NCI-H1417 treated with DMSO at 0.1 percent for 48 hours (cell line): ENCODE data around the gene CAPN13.

Source experiments
- DNase-seq: peaks from one replicate; lab custom pipeline; 2025; lab: John Stamatoyannopoulos, UW

CAPN13 gene

DNA sequence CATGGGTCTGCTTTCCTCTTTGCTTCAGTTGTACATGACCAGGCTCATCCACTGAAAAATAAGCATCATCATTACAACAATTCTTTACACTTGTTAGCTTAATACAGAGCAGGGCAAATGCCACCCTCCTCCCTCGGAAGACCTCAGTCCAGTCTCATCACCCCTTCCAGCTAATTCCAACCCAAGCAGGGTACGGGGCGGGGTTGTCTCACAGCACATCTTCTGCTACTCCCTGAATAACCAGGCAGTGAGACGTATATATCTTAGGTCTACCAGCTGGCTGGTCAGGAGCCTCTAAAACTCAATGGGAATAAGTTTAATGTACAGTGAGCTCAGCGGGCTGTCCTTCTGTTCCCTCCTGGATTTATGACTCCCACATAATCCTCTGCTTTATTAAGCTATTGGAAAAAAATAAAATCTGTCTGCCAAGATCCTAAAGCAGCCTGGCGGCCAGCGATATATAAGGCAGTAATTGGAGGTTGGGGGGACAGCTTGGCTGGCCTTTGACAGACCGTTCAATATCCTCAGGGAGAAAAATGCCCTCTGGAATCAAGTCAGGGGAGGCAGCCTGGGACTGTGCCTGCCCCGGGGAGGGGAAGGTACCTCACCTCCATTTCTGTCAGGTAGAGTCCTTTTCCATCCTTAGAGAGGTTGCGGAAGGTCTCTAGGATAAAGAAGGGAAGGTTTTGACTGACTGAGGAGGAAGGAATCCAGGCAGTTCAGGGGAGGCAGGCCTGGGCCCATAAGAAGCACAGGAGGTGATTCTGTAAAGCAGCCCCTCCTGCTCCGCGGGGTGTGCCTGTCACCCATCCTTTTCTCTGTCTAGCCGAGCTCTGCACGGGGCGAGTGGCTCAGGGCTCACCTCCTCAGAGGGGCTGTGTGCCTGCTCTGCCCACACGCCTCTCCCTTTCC lies 76.3 kb downstream of the CAPN13 start:
- DNase-seq, result no peak

DNA sequence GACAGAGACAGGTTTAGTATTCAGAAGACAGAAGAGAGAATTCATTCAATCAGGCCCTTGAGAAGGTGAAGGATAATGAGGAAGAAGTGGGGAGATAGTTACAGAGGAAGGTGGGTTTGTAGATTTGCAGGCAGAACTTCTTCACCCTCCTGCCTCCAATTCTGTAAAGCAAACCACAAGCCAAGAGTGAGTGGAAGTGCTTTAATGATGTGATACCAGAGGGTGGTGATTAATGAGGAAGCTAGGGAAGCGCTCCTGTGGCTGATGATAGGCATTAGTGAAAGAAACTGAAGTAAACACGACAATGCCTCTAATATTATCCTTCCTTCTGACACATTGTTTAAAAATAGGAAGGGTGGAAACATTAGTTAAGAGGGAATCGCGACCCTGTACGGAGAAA lies 78.2 kb downstream of the CAPN13 start:
- DNase-seq, result no peak

DNA sequence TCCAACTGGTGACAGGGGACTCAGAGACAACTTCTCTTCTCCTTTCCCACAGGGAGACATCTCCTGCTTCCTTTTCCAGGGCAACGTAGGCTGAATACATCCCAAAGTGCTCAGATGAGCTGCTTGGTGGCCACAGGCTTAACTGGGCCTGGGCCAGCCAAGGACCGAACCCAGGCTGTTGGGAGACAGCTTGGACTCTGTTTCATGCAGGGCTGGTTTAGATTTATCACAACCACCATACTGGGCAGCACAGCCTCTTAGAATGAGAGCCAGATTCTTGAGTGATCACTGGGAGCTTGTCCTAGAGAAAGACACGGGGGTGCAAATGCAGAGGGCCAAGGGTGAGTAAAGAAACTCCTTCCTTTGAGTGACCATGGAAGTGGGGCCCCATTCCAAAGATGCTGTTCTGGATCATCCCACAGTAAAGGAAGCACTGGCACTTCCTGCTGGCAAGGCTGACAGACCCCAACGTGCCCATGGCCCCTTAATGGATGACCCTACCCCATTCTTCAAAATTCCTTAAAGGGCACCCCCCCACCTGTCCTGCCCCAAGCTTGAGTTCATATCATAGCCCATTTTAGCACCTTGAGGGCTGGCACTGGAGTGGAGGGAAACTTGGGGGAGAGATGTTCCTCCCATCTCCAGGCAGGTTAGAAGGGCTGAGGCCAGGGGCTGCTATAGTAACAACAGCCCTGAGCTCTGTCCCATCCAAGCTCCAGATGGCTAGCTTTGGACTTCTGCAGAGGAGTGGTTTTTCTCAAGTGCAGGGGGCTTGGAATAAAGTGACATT lies 84.1 kb downstream of the CAPN13 start:
- DNase-seq, result no peak

- DNase-seq, result no peak
These were observed 85.3 kb downstream of the CAPN13 start for GRCh38 chr2:30721668-30722647.

GRCh38 chr2:30721241-30721640 lies 86.0 kb downstream of the CAPN13 start:
- DNase-seq, result no peak

DNA sequence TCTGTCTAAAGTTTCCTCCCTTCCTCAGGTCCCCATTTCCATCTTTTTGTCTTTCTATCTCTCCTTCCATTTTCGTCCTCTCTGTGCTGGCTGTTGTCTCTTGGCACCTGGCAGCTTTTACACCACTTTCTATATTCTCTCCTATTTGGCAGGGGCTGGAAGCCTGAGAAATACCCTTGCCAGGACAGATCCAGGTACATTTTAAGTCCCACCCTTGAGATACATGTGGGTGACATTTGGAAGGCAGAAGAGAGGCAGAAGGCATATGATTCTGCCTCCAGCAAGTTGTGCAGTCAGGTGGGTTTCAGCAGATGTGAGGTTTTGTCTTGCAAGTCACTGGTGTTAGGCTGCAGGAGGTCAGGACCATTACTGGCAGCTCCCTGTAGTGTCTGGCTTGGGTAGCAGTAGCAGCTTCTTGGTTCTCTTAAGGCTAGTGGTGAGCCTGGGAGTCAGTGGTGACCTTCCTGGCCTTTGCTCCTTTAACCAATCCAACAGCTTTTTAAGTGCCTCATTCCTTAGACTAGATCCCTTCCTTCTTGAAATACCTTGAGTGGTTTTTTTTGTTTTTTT lies 90.1 kb downstream of the CAPN13 start:
- DNase-seq, result no peak

DNA sequence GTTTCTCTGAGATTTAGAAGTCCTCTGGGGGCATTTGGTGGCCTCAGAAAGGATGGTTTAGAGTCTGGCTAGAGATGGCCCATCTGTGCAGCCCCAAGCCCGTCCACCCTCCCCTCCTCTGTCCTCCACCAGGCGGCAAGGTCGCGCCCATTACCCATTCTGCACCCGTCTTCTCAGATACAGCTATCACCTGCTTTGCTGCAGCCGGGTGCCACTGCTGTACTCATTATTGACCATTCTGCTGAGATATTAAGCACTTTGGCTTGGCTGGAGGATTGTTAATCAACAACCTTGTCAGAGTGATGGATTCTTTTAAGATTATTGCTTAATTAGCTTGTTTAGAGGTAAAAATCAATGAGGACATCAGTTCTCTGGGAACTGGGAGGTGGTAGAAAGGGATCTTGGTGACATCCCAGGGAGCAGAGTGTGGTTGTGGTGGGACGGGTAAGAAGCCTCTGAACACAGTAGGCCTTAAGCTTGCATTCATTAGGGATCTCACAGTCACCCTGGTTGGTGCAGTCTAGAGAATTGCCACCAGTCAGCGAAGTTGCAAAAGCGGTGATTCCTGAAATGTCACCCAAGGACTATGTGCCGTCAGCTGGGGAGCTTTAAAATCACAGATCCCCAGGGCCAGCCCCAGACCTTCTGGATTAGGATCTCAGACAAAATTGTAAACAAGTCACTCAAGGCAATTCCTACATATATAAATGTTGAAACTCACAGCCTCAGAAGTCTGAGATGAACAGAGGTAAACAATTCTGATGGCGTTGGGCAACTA lies 90.9 kb downstream of the CAPN13 start:
- DNase-seq, result no peak

- no peak for DNase-seq
These were observed 92.2 kb downstream of the CAPN13 start for GRCh38 chr2:30714811-30715709.

GRCh38 chr2:30713698-30714097 lies 93.5 kb downstream of the CAPN13 start:
- DNase-seq, result no peak

DNA sequence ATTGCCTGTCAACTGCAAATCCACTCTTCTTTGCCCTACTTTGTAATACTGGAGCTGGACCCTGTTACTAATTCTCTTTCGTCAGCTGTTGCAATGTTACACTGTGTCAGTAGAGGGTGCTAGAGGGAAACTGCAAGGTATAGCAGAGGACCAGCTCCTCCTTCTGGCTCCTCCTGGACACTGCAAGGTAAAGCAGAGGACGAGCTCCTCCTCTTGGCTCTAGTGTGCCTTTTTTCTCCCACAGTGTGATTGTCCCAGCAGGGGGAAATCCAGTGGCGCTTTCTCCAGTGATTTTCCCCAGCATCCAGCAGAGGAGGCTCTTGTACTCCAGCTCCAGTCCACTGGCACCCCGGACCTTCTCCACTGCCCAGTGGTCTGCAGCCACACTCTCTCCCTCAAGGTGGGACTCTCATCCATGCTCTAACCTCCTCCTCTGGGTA lies 95.6 kb downstream of the CAPN13 start:
- DNase-seq, result peak; percentile 70

GRCh38 chr2:30710461-30710860 lies 96.8 kb downstream of the CAPN13 start:
- DNase-seq, result no peak

DNA sequence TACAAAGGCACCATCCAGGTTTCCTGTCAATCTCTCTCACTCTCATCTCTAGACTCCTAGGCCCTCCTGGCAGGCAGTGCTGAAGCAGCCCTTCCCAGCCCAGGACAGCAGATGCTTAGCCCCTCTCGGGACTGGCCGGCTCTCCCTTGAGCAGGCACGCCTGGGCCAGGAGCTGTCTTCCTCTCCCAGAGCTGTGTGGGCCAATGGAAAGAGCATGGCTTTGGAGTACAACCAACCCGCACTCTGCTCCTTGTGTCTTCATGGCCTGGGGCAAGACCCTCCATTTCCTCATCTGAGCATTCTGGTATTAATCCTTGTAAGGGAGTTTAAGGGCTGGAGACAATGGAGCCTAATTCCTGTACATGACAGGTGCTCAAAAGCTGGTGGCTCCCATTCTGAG lies 97.2 kb downstream of the CAPN13 start:
- no peak for DNase-seq

DNA sequence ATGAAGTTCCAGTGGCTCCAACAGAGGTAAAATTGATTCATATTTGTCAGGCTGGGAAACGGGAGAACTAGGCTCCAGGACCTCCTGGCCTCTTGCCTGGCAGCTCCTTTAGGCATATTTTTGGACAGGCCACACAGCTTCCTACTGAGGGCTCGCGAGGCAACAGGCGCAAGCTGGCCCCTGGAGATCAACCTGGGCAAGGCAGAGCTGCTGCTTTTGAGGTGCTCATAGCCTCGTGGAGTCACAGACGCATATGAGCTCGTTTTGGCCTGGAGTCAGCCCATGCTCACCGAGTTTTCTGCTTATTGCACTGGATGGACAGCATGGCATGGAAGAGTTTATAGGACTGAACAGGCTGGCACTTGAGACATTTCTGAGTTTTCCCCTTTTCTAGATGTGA lies 97.7 kb downstream of the CAPN13 start:
- no peak for DNase-seq

- no peak for DNase-seq
These were observed 98.6 kb downstream of the CAPN13 start for GRCh38 chr2:30708491-30709290.

- no peak for DNase-seq
These were observed 99.8 kb downstream of the CAPN13 start for GRCh38 chr2:30707304-30707903.

GRCh38 chr2:30706534-30707303 lies 100.5 kb downstream of the CAPN13 start:
- peak; percentile 31 for DNase-seq

- no peak for DNase-seq
These were observed 101.3 kb downstream of the CAPN13 start for GRCh38 chr2:30705711-30706533.
